Loucy (cell line): ENCODE measurements around the gene RNF38.

Source experiments
- H2AFZ ChIP-seq: fragments of 200-600 bp; sonication (generic); 2 replicates; pipeline ENCODE4 v1.6.0; 2016; ENCODE audit warnings: antibody characterized with exemption, mild to moderate bottlenecking, low read length, moderate library complexity
- H3F3A ChIP-seq: fragments of 200-600 bp; 2 replicates; pipeline ENCODE4 v1.6.0; 2016; ENCODE audit warnings: antibody characterized with exemption, low read depth, mild to moderate bottlenecking
- H3K27me3 ChIP-seq: fragments of 200-600 bp; sonication (generic); 2 replicates; pipeline ENCODE4 v1.6.1; 2014; ENCODE audit warnings: low read length, mild to moderate bottlenecking; ENCODE audit not compliant: insufficient read depth, poor library complexity, severe bottlenecking
- H3K36me3 ChIP-seq: fragments of 200-600 bp; sonication (generic); 2 replicates; pipeline ENCODE4 v1.6.1; 2016; ENCODE audit warnings: low read length; ENCODE audit not compliant: insufficient read depth
- H3K4me1 ChIP-seq: fragments of 200-600 bp; sonication (generic); 2 replicates; pipeline ENCODE4 v1.5.1; 2014; ENCODE audit warnings: low read length, mild to moderate bottlenecking; ENCODE audit not compliant: insufficient read depth, poor library complexity, severe bottlenecking
- H3K4me2 ChIP-seq: fragments of 200-600 bp; sonication (generic); 2 replicates; pipeline ENCODE4 v1.6.0; 2014; ENCODE audit warnings: antibody characterized with exemption, low read length, low read depth, mild to moderate bottlenecking; ENCODE audit not compliant: poor library complexity, severe bottlenecking
- H3K4me3 ChIP-seq: fragments of 200-600 bp; sonication (generic); 2 replicates; pipeline ENCODE4 v1.5.1; 2014; ENCODE audit warnings: low read length, mild to moderate bottlenecking, mixed read lengths; ENCODE audit not compliant: poor library complexity, severe bottlenecking
- H3K79me2 ChIP-seq: fragments of 200-600 bp; sonication (generic); 2 replicates; pipeline ENCODE4 v1.6.1; 2014; ENCODE audit warnings: low read length; ENCODE audit not compliant: insufficient read depth
- H3K9ac ChIP-seq: fragments of 200-600 bp; sonication (generic); 2 replicates; pipeline ENCODE4 v1.6.0; 2014; ENCODE audit warnings: mild to moderate bottlenecking, low read depth, low read length, moderate library complexity; ENCODE audit not compliant: poor library complexity, severe bottlenecking
- H3K9me2 ChIP-seq: fragments of 200-600 bp; sonication (generic); replicated peaks from 2 replicates; pipeline ENCODE4 v1.6.1; 2016; ENCODE audit warnings: low read depth, low read length, mixed read lengths
- H3K9me3 ChIP-seq: fragments of 200-600 bp; sonication (generic); 2 replicates; pipeline ENCODE4 v1.6.1; 2014; ENCODE audit warnings: mild to moderate bottlenecking, antibody characterized with exemption, low read length, low read depth; ENCODE audit not compliant: insufficient read depth
- H4K20me1 ChIP-seq: fragments of 200-600 bp; sonication (generic); 2 replicates; pipeline ENCODE4 v1.6.0; 2014; ENCODE audit warnings: antibody characterized with exemption, low read length, mild to moderate bottlenecking; ENCODE audit not compliant: insufficient read depth, poor library complexity, severe bottlenecking
- CTCF ChIP-seq: fragments of 200-600 bp; sonication (generic); conservative IDR thresholded peaks from 2 replicates; pipeline ENCODE4 v1.5.1; 2014; ENCODE audit warnings: mild to moderate bottlenecking, antibody characterized with exemption, low read length
- EZH2phosphoT487 ChIP-seq: fragments of 200-600 bp; IDR thresholded peaks from 2 replicates; pipeline ENCODE4 v1.6.1; 2018; ENCODE audit warnings: antibody characterized with exemption, mild to moderate bottlenecking, moderate library complexity, borderline replicate concordance

The RNF38 gene

GRCh38 chr9:36402536-36402935 is 2.5 kb upstream of the RNF38 start:
- no peak overlapping the region for H3K4me3 ChIP-seq
- H3F3A ChIP-seq, result 0 out of 2 replicates have a peak, but pooled peaks cover 2% of the 10 kb centered on the region
- no peaks in the 10 kb centered on the region for H3K9me2 ChIP-seq
- H2AFZ ChIP-seq, result no peak overlapping the region
- H3K9ac ChIP-seq, result no peak overlapping the region
- H3K4me2 ChIP-seq, result no peak overlapping the region
- TF ChIP-seq EZH2phosphoT487, result no peak
- TF ChIP-seq CTCF, result no peak
- H3K27me3 ChIP-seq, result no peaks in the 10 kb centered on the region
- H3K36me3 ChIP-seq, result no peaks in the 10 kb centered on the region
- H4K20me1 ChIP-seq, result peaks cover 31% of the 10 kb centered on the region
- H3K9me3 ChIP-seq, result no peaks in the 10 kb centered on the region
- H3K4me1 ChIP-seq, result peaks cover 30% of the 10 kb centered on the region
- peaks cover 53% of the 10 kb centered on the region for H3K79me2 ChIP-seq

GRCh38 chr9:36401897-36402480 is 1.9 kb upstream of the RNF38 start:
- no peaks in the 10 kb centered on the region for H3K9me2 ChIP-seq
- H3K27me3 ChIP-seq, result no peaks in the 10 kb centered on the region
- peaks cover 36% of the 10 kb centered on the region for H4K20me1 ChIP-seq
- peak overlapping the region; percentile 74 for H3K9ac ChIP-seq
- TF ChIP-seq CTCF (no peak), EZH2phosphoT487 (no peak)
- peak overlapping the region; percentile 90 for H3K4me3 ChIP-seq
- peak overlapping the region; percentile 74 for H3K4me2 ChIP-seq
- H2AFZ ChIP-seq, result no peak overlapping the region
- H3K9me3 ChIP-seq, result no peaks in the 10 kb centered on the region
- H3K36me3 ChIP-seq, result no peaks in the 10 kb centered on the region
- H3F3A ChIP-seq, result 0 out of 2 replicates have a peak, but pooled peaks cover 2% of the 10 kb centered on the region
- peaks cover 58% of the 10 kb centered on the region for H3K79me2 ChIP-seq
- peaks cover 34% of the 10 kb centered on the region for H3K4me1 ChIP-seq

DNA sequence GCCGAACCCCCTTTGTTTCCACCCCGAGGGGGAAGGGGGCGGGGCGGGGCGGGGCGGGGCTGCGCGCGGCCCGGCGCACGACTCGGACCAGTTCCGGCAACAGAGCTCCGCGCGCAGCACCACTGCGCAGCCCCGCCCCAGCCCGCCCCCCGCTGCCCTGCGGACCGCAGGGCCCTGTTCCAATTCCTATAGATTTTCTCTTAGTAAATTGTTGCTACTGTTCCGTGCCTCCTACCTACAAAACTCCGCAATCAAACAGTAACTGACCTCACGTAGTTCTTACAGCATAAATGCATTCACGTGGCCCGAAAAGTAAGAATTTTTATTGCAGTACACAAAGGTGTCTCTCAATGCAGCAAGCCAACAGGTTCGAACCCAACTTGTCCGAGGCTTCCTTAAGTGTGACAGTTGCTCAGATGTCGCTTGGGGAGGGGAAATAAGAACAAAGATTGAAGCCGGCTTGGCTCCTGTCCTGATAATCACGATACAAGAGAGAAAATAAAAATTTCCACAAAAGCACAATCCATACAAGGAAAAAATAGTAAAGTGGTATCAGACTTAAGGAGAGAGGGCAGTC is 1.2 kb upstream of the RNF38 start:
- Histone ChIP-seq H4K20me1 (peaks cover 37% of the 10 kb centered on the region), H3F3A (0 out of 2 replicates have a peak, but pooled peaks cover 2% of the 10 kb centered on the region), H3K36me3 (no peaks in the 10 kb centered on the region), H3K4me2 (peak overlapping the region; percentile 74), H3K4me3 (peak overlapping the region; percentile 90), H3K4me1 (peaks cover 38% of the 10 kb centered on the region), H3K9me2 (no peaks in the 10 kb centered on the region), H3K27me3 (no peaks in the 10 kb centered on the region), H3K79me2 (peaks cover 61% of the 10 kb centered on the region), H3K9ac (peak overlapping the region; percentile 74), H2AFZ (peak overlapping the region; percentile 70), H3K9me3 (no peaks in the 10 kb centered on the region)
- TF ChIP-seq CTCF (no peak), EZH2phosphoT487 (no peak)
